GM23248 (cell line): ENCODE measurements around the gene ACTN4.

Source experiments
- EZH2 ChIP-seq: fragments of 200-600 bp; sonication (generic); IDR thresholded peaks from 2 replicates; pipeline ENCODE4 v1.6.1; 2018; ENCODE audit warnings: antibody characterized with exemption, mild to moderate bottlenecking; ENCODE audit not compliant: insufficient read depth, poor library complexity, severe bottlenecking
- EZH2phosphoT487 ChIP-seq: fragments of 200-600 bp; sonication (generic); IDR thresholded peaks from 2 replicates; pipeline ENCODE4 v1.6.1; 2018; ENCODE audit warnings: antibody characterized with exemption, moderate library complexity, mild to moderate bottlenecking, low read depth; ENCODE audit not compliant: insufficient read depth

DNA sequence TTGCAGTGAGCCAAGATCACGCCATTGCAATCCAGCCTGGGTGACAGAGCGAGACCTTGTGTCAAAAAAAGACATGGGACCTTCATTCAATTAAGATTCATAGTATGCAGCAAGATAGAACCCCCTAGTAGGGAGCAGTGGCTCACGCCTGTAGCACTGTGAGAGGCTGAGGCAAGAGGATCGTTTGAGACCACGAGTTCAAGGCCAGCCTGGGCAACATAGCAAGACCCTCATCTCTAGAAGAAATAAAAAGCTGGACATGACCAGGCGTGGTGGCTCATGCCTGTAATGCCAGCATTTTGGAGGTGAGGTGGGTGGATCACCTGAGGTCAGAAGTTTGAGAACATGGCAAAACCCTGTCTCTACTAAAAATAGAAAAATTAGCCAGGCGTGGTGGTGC lies 133.0 kb downstream of the ACTN4 start:
- TF ChIP-seq EZH2 (no peak), EZH2phosphoT487 (no peak)
